NCI-H187 (cell line): ENCODE measurements around the gene SHISA7.

Experiments used
- DNase-seq, 2 experiments: peaks; one replicate each; lab custom pipeline; 2025; lab: John Stamatoyannopoulos, UW

Gene SHISA7

GRCh38 chr19:55482156-55482961 lies 39.3 kb upstream of the SHISA7 start:
- DNase-seq: no peak

DNA sequence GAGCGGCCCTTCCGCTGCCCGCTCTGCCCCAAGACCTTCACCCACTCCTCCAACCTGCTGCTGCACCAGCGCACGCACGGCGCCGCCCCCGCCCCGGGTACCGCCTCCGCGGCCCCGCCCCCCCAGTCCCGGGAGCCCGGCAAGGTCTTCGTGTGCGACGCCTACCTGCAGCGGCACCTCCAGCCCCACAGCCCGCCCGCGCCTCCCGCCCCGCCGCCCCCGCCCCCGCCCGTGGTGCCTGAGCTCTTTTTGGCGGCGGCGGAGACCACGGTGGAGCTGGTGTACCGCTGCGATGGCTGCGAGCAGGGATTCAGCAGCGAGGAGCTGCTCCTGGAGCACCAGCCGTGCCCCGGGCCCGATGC lies 38.7 kb upstream of the SHISA7 start:
- no peak for DNase-seq

GRCh38 chr19:55481148-55481793 lies 38.2 kb upstream of the SHISA7 start:
- no peak for DNase-seq

- no peak for DNase-seq
Measured at GRCh38 chr19:55479451-55480230, 36.5 kb upstream of the SHISA7 start.

DNA sequence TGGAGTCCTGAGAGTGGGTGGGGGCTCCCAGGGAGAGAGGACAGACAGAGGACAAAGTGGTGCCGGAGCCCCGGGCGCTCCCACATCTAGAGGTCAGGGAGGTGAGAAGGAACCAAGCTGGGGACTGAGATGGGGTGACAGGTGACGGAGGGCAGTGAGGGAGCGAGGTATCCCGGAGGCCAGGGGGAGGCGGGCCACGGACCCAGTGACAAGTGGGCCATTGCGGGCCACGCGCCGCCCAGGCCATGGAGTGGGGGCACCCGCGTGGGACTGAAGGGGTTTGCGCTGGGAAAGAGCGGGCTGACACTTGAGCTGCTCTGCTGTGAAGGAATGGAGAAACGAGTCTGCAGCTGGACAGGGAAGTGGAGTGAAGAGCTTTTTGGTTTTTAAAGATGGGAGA lies 35.9 kb upstream of the SHISA7 start:
- DNase-seq: no peak

GRCh38 chr19:55478364-55478763 lies 35.3 kb upstream of the SHISA7 start:
- no peak for DNase-seq

DNA sequence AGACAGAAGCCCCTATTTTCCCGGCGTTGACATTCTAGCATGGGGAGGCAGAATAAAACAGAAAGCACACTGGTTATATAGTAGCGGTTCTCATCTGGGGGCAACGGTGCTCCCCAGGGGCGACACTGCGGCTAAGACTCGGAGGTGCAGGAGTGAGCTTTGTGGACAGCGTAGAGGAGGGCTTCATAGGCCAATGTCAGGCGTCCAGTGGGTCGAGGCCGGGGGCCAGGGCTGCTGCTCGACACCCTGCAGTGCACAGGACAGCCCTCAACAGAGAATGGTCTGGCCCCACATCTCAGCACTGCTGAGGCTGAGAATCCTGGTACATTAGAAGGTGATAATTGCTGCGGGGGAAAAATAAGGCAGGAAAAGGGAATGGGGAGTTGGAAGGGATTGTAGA lies 34.8 kb upstream of the SHISA7 start:
- no peak for DNase-seq

DNA sequence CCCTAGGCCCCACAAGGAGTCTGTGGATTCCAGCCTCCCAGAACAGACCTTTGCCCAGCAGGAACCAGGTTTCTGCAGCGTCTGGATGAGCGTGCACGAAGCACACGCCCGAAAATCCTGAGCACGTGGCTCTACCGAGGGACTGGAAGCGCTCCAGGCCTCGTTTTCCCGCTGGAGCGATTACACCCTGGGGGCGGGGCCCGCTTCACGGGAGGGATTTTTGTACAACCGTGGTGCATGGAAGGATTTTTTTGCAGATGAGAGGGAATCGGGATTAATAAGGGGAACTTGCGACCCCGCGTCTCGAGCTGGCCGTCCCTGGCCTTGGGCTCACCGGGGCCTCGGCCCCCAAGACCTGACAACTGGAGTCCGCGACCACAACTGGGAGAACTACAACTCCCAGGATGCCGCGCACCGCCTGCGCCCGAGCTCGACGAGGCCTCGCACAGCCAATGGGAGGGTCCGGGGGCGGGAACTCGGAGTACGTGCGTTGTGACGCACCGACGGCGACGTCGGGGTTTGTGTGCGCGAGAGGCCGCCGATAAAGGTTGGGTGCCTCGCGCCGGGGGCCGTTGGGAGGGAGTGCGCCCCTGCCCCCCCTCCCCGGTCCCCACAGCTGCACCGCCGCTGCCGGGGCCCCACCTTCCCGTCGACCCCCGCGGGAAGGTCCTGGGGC lies 33.1 kb upstream of the SHISA7 start, which contains the start of gene ZNF628:
ZNF628 (plus strand) TSS at position 518 of the 676 bp plus-strand sequence. CDS start 3,294 bp downstream, outside the sequence.
- peak; percentile 91 to 97 for DNase-seq

DNA sequence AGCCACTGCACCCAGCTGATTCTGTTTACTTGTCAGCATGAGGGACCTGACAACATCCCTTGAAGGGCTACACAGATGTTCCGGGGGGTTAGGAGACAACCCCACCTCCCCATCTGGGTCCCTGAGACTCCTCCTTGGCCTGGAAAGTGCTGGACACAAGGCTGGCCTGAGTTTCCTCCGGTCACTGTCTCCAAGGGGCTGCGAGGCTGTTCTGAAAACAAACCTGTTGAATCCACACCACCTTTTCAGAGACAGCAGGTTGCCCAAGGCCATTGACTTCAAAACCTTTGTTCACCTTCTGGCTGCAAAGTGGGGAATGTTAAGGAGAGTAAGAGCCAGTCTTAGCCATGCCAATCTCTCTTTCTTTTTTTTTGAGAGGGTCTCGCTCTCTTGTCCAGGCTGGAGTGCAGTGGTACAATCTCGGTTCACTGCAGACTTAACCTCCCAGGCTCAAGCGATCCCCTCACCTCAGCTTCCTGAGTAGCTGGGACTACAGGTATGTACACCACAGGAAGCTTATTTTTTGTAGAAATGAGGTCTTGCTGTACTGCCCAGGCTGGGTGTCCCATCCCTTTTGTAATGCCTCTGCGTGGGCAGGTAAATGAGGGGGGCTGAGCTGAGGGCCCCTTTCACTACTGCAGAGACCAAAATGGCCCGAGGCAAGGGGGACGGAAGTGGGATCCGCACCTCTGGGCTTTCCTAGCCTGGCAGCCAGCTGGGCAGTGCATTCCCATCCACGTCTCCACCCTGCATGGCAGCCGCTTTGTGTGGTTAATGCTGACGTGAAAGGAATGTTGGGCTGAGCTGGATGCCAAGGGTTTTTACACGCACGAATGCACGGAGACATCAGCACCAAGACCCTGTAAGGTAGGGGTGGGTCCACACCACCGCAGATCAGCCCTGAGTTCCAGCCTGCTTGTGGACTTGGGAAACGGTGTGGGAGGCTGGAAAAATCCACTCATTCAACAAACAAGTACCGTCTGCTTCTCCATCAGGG lies 31.5 kb upstream of the SHISA7 start:
- no peak for DNase-seq

GRCh38 chr19:55473225-55474012 lies 30.3 kb upstream of the SHISA7 start:
- no peak for DNase-seq

- no peak for DNase-seq
Measured at GRCh38 chr19:55472463-55472862, 29.4 kb upstream of the SHISA7 start.

GRCh38 chr19:55471266-55471665 lies 28.2 kb upstream of the SHISA7 start:
- DNase-seq: no peak

- DNase-seq: no peak
Measured at GRCh38 chr19:55468054-55468393, 24.9 kb upstream of the SHISA7 start.

DNA sequence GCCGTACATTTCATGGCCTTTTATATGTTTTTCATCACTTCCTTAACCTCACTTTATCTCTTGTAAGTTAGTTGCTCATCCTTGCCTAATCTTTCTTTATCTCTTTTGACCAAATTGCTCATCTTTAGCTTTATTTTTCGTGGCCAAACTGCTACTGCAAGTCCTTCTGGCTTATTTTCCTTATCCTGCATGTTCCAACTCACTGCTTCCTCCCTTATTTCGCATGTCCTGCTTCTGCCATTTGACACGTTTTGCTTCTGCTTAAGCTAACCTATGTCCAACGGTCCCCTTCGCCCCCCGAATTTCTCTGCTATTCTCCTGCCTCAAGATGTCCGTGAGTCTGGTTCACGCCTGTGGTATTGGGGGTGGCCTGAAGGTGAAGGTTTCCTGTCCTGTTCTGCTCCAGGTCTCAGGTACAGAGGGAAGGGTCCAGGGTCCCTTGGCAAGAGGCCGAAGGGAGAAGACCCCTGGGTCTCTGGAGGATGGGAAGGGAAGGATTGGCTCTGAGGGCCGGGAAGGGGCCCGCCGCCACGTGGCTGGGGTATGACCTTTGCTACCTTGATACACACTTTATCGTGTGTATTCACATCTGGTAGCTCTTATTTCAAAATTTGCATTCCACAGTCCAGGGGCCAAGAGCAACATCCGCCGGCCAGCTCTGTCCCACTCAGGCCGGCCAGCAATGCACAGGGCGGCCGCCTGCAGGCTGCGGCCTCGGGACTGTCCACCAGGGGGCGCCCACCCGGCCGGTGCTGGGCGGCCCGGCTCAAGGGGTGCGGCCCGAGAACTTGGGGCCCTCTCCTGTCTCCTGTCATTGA lies 24.3 kb upstream of the SHISA7 start:
- no peak for DNase-seq

DNA sequence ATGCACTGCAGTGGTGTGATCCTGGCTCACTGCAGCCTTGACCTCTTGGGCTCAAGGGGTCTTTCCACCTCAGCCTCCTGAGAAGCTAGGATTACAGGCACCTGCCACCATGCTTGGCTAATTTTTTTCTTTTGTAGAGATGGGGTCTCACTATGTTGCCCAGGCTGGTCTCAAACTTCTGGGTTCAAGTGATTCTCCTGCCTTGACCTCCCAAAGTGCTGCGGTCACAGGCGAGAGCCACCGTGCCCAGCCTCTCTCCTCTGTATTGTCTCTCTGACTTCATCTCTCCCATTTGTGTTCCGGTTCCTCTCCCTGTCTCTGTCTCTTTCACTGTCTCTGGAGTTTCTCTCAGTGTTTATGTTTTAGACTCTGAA lies 23.1 kb upstream of the SHISA7 start:
- DNase-seq: no peak

- no peak for DNase-seq
Measured at GRCh38 chr19:55465460-55466240, 22.6 kb upstream of the SHISA7 start.

DNA sequence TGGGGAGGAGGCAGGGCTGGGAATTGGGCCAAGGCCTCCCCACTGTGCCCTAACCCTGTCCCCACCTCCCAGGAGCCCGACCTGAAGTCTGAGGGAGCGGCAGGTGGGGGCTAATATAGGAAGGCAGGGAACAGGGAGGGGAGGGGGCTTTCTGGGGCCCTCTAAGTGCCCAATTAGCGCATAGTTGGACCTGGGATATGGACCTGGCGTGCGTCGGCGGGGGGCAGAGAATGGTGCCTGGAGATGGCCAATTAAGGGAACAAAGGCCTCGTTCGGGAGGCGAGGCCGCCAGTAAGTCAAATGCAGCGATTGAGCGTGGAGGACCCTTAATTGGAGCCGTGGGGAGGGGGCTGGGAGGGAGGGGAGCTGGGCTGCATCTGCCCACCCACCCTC lies 21.6 kb upstream of the SHISA7 start, which contains the start of gene C19orf85:
C19orf85 (minus strand) TSS at position 90 of the 393 bp plus-strand sequence. CDS start 197 bp downstream, outside the sequence.
- DNase-seq: no peak

DNA sequence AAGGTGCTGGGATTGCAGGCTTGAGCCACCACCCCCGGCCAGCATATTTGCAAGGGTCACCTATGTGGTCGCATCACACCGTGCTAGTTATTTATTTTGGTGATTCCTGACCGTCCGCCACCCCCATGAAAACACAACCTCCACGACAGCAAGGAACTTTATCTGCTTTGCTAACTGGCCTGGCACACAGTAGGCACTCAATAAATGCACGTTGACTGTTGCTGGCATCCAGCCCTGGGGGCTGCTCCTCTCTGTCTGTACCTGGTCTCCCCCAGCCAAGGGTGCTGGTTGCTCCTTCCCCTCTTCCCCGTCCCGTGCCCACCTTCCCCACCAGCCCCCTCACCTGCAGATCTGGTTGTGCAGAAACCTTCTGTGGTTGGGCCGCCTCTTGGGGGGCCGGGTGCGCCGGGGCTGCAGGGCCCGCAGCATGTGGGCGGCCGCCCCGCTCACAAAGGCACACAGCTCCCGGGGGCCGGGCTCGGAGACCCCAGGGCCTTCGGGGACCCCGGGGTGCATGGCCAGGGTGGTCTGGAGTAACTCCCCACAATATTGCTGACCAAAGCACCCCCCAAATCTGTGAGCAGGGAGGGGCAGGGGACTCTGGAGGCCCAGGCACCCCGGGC lies 21.1 kb upstream of the SHISA7 start:
- no peak for DNase-seq
